ENCODE data around the gene CIC. TPM values are rescaled to one million over a fixed set of nuclear protein-coding genes. Genes with fewer than 3 reads are reported as not detected.
"Not testable (repeated sequence)": the region's sequence is repeated elsewhere in the genome, so short reads cannot be mapped to it uniquely, and the experiment has no call there.

CIC gene
- total RNA-seq, 1 experiment from 2014 or later, result 60.7 TPM

GRCh38 chr19:42328106-42328505, 59.1 kb downstream of the CIC start:
- Histone ChIP-seq H2AFZ (no peak overlapping the region), H3K9me3 (ENCODE audit: insufficient read depth, low read depth) (no peaks in the 10 kb centered on the region), H4K20me1 (ENCODE audit: insufficient read depth) (no peaks in the 10 kb centered on the region), H3F3A (ENCODE audit: insufficient read depth, low read depth) (0 out of 2 replicates have a peak, but pooled peaks cover 2% of the 10 kb centered on the region), H3K27ac (no peak overlapping the region), H3K27me3 (ENCODE audit: insufficient read depth, low read depth) (no peaks in the 10 kb centered on the region), H3K36me3 (ENCODE audit: low read depth) (no peaks in the 10 kb centered on the region), H3K4me2 (no peak overlapping the region), H3K4me1 (replicated peaks; ENCODE audit: insufficient read depth) (peaks cover 14% of the 10 kb centered on the region), H3K9me2 (ENCODE audit: insufficient read depth) (no peaks in the 10 kb centered on the region), H3K4me3 (no peak overlapping the region), H3K79me2 (ENCODE audit: low read depth) (peaks cover 21% of the 10 kb centered on the region)
- DNase-seq, result no peak
- TF ChIP-seq EZH2 (IDR thresholded peaks at IDR 0.05; ENCODE audit: low read depth) (no peak), CTCF (conservative IDR thresholded peaks at IDR 0.05) (no peak)
- intact Hi-C loops (cut with micrococcal nuclease; ENCODE audit: unreplicated experiment), result loop anchor here (5.0 kb wide), 1 partner anchor 104 kb away; no protein-coding TSS in a partner anchor
- ChIA-PET CTCF (interaction anchor here (0.6 kb wide), 1 partner anchor 51 kb away, joined by 6 read pairs; no protein-coding TSS in a partner anchor), POLR2A (ENCODE audit: unreplicated experiment) (interaction anchor here (0.5 to 0.7 kb wide), 2 partner anchors 183 to 444 kb away, joined by 3 to 6 read pairs; no protein-coding TSS in a partner anchor)
- BruUV-seq (replicated peaks), result no TSS peak

GRCh38 chr19:42328854-42329253, 59.8 kb downstream of the CIC start:
- Histone ChIP-seq H3K9me3 (ENCODE audit: insufficient read depth, low read depth) (no peaks in the 10 kb centered on the region), H2AFZ (no peak overlapping the region), H3K4me3 (no peak overlapping the region), H3K27ac (no peak overlapping the region), H3F3A (ENCODE audit: insufficient read depth, low read depth) (no peaks in the 10 kb centered on the region), H3K4me1 (replicated peaks; ENCODE audit: insufficient read depth) (peaks cover 14% of the 10 kb centered on the region), H3K79me2 (ENCODE audit: low read depth) (peaks cover 21% of the 10 kb centered on the region), H3K4me2 (no peak overlapping the region), H4K20me1 (ENCODE audit: insufficient read depth) (no peaks in the 10 kb centered on the region), H3K27me3 (ENCODE audit: insufficient read depth, low read depth) (no peaks in the 10 kb centered on the region), H3K36me3 (ENCODE audit: low read depth) (no peaks in the 10 kb centered on the region), H3K9me2 (ENCODE audit: insufficient read depth) (no peaks in the 10 kb centered on the region)
- no peak for DNase-seq
- CTCF ChIA-PET, result no interaction called here
- no TSS peak for BruUV-seq (replicated peaks)
- intact Hi-C loops (cut with micrococcal nuclease; ENCODE audit: unreplicated experiment), result loop anchor here (5.0 kb wide), 1 partner anchor 103 kb away; no protein-coding TSS in a partner anchor
- TF ChIP-seq EZH2 (IDR thresholded peaks at IDR 0.05; ENCODE audit: low read depth) (no peak), CTCF (conservative IDR thresholded peaks at IDR 0.05) (no peak)
- POLR2A ChIA-PET (ENCODE audit: unreplicated experiment), result no interaction called here

GRCh38 chr19:42330241-42330711, 61.2 kb downstream of the CIC start:
- ChIA-PET POLR2A (ENCODE audit: unreplicated experiment) (no interaction called here), CTCF (no interaction called here)
- Histone ChIP-seq H3K27me3 (ENCODE audit: insufficient read depth, low read depth) (no peaks in the 10 kb centered on the region), H3K36me3 (ENCODE audit: low read depth) (no peaks in the 10 kb centered on the region), H3K9me3 (ENCODE audit: insufficient read depth, low read depth) (no peaks in the 10 kb centered on the region), H3K9me2 (ENCODE audit: insufficient read depth) (no peaks in the 10 kb centered on the region), H3K4me3 (no peak overlapping the region), H3K4me1 (replicated peaks; ENCODE audit: insufficient read depth) (peaks cover 10% of the 10 kb centered on the region), H3K4me2 (no peak overlapping the region), H2AFZ (no peak overlapping the region), H3K79me2 (ENCODE audit: low read depth) (peaks cover 21% of the 10 kb centered on the region), H3F3A (ENCODE audit: insufficient read depth, low read depth) (no peaks in the 10 kb centered on the region), H4K20me1 (ENCODE audit: insufficient read depth) (no peaks in the 10 kb centered on the region), H3K27ac (no peak overlapping the region)
- DNase-seq, result no peak
- intact Hi-C loops (cut with micrococcal nuclease; ENCODE audit: unreplicated experiment), result no loop called here
- TF ChIP-seq CTCF (conservative IDR thresholded peaks at IDR 0.05) (no peak), EZH2 (IDR thresholded peaks at IDR 0.05; ENCODE audit: low read depth) (no peak)
- no TSS peak for BruUV-seq (replicated peaks)

- H3K4me1 ChIP-seq (replicated peaks; ENCODE audit: insufficient read depth); BruUV-seq (replicated peaks); H3K9me2 ChIP-seq (ENCODE audit: insufficient read depth); POLR2A ChIA-PET (ENCODE audit: unreplicated experiment); H3K27me3 ChIP-seq (ENCODE audit: insufficient read depth, low read depth); H2AFZ ChIP-seq; DNase-seq; H3K27ac ChIP-seq; intact Hi-C loops (cut with micrococcal nuclease; ENCODE audit: unreplicated experiment); H3K36me3 ChIP-seq (ENCODE audit: low read depth); H3K9me3 ChIP-seq (ENCODE audit: insufficient read depth, low read depth); H3K4me3 ChIP-seq; H4K20me1 ChIP-seq (ENCODE audit: insufficient read depth); H3K4me2 ChIP-seq; H3F3A ChIP-seq (ENCODE audit: insufficient read depth, low read depth): not testable (repeated sequence)
- H3K79me2 ChIP-seq (ENCODE audit: low read depth), result peaks cover 13% of the 10 kb centered on the region
- CTCF ChIA-PET, result interaction anchor here (0.7 kb wide), 1 partner anchor 222 kb away, joined by 5 read pairs; no protein-coding TSS in a partner anchor
These were observed 62.3 kb downstream of the CIC start for GRCh38 chr19:42331333-42331732.
